Measurements from ENCODE around the gene NQO1.

The NQO1 gene

GRCh38 chr16:69703638-69704037, 22.7 kb downstream of the NQO1 start:
- DNase-seq = no peak

- no peak for DNase-seq
These were observed 24.5 kb downstream of the NQO1 start for GRCh38 chr16:69701866-69702265.

GRCh38 chr16:69701452-69701851, 24.9 kb downstream of the NQO1 start:
- DNase-seq = no peak

GRCh38 chr16:69699915-69700314, 26.4 kb downstream of the NQO1 start:
- DNase-seq = no peak

- no peak for DNase-seq
These were observed 28.0 kb downstream of the NQO1 start for GRCh38 chr16:69698404-69698803.

- DNase-seq = no peak
These were observed 32.4 kb downstream of the NQO1 start for GRCh38 chr16:69693916-69694315.

GRCh38 chr16:69691980-69692911, 34.1 kb downstream of the NQO1 start:
- DNase-seq = no peak

GRCh38 chr16:69688589-69688988, 37.8 kb downstream of the NQO1 start:
- DNase-seq = no peak

GRCh38 chr16:69680358-69680757, 46.0 kb downstream of the NQO1 start:
- no peak for DNase-seq

GRCh38 chr16:69672998-69673713, 53.2 kb downstream of the NQO1 start:
- DNase-seq = no peak

- no peak for DNase-seq
These were observed 53.9 kb downstream of the NQO1 start for GRCh38 chr16:69672315-69672997.

GRCh38 chr16:69669577-69669976, 56.8 kb downstream of the NQO1 start:
- DNase-seq = no peak

- DNase-seq = no peak
These were observed 62.5 kb downstream of the NQO1 start for GRCh38 chr16:69663846-69664245.

- DNase-seq = no peak
These were observed 63.5 kb downstream of the NQO1 start for GRCh38 chr16:69662901-69663300.

- no peak for DNase-seq
These were observed 66.2 kb downstream of the NQO1 start for GRCh38 chr16:69660166-69660565.
